ENCODE measurements around the gene CERT1.
"Not testable (repeated sequence)": the region's sequence is repeated elsewhere in the genome, so short reads cannot be mapped to it uniquely, and the experiment has no call there.

Gene CERT1

DNA sequence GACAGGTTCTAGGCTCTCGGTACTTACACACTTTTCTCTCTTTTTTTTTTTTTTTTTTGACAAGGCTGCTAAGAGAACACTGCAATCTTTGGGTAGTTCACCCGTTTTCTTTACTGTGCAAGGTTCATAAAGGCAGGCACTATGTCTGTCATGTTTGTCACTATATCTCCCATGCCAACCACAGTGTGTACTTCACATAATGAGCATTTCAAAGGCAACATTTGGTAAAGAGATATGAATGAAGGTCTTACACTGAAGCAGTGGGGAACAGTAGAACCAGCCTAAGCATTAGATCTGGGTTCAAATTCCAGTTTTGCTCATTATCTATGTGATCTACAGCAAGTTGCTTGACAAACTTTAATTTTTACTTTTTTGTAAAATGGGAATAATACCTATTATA, 175.9 kb downstream of the CERT1 start:
- H3K36me3 ChIP-seq (ENCODE audit: control insufficient read depth in 2 of 2, insufficient read depth in 1 of 2, low read length in 2 of 2): no peaks in the 10 kb centered on the region
- CTCF ChIA-PET: no interaction called here
- TF ChIP-seq ZNF37A (tag by site-specific recombination; IDR thresholded peaks at IDR 0.05): no peak
- TF ChIP-seq ZNF404 (tag by site-specific recombination; IDR thresholded peaks at IDR 0.05): no peak
- TF ChIP-seq KLF8 (tag by site-specific recombination; IDR thresholded peaks at IDR 0.05): no peak
- no peak for TF ChIP-seq ZNF514 (tag by site-specific recombination; IDR thresholded peaks at IDR 0.05)
- TF ChIP-seq, protein P1, sequence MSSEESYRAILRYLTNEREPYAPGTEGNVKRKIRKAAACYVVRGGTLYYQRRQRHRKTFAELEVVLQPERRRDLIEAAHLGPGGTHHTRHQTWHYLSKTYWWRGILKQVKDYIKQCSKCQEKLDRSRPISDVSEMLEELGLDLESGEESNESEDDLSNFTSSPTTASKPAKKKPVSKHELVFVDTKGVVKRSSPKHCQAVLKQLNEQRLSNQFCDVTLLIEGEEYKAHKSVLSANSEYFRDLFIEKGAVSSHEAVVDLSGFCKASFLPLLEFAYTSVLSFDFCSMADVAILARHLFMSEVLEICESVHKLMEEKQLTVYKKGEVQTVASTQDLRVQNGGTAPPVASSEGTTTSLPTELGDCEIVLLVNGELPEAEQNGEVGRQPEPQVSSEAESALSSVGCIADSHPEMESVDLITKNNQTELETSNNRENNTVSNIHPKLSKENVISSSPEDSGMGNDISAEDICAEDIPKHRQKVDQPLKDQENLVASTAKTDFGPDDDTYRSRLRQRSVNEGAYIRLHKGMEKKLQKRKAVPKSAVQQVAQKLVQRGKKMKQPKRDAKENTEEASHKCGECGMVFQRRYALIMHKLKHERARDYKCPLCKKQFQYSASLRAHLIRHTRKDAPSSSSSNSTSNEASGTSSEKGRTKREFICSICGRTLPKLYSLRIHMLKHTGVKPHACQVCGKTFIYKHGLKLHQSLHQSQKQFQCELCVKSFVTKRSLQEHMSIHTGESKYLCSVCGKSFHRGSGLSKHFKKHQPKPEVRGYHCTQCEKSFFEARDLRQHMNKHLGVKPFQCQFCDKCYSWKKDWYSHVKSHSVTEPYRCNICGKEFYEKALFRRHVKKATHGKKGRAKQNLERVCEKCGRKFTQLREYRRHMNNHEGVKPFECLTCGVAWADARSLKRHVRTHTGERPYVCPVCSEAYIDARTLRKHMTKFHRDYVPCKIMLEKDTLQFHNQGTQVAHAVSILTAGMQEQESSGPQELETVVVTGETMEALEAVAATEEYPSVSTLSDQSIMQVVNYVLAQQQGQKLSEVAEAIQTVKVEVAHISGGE (tag by site-specific recombination; conservative IDR thresholded peaks at IDR 0.05; ENCODE audit: low read depth): no peak
- TF ChIP-seq, protein P2, sequence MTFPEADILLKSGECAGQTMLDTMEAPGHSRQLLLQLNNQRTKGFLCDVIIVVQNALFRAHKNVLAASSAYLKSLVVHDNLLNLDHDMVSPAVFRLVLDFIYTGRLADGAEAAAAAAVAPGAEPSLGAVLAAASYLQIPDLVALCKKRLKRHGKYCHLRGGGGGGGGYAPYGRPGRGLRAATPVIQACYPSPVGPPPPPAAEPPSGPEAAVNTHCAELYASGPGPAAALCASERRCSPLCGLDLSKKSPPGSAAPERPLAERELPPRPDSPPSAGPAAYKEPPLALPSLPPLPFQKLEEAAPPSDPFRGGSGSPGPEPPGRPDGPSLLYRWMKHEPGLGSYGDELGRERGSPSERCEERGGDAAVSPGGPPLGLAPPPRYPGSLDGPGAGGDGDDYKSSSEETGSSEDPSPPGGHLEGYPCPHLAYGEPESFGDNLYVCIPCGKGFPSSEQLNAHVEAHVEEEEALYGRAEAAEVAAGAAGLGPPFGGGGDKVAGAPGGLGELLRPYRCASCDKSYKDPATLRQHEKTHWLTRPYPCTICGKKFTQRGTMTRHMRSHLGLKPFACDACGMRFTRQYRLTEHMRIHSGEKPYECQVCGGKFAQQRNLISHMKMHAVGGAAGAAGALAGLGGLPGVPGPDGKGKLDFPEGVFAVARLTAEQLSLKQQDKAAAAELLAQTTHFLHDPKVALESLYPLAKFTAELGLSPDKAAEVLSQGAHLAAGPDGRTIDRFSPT (tag by site-specific recombination; IDR thresholded peaks at IDR 0.05): no peak
- TF ChIP-seq MYNN (tag by site-specific recombination; IDR thresholded peaks at IDR 0.05; ENCODE audit: borderline replicate concordance): no peak
- no peak for TF ChIP-seq ZNF223 (tag by site-specific recombination; IDR thresholded peaks at IDR 0.05)
- TF ChIP-seq, protein P3, sequence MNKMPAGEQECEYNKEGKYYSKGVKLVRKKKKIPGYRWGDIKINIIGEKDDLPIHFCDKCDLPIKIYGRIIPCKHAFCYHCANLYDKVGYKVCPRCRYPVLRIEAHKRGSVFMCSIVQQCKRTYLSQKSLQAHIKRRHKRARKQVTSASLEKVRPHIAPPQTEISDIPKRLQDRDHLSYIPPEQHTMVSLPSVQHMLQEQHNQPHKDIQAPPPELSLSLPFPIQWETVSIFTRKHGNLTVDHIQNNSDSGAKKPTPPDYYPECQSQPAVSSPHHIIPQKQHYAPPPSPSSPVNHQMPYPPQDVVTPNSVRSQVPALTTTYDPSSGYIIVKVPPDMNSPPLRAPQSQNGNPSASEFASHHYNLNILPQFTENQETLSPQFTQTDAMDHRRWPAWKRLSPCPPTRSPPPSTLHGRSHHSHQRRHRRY (tag by site-specific recombination; IDR thresholded peaks at IDR 0.05): no peak
- TF ChIP-seq, protein P4, sequence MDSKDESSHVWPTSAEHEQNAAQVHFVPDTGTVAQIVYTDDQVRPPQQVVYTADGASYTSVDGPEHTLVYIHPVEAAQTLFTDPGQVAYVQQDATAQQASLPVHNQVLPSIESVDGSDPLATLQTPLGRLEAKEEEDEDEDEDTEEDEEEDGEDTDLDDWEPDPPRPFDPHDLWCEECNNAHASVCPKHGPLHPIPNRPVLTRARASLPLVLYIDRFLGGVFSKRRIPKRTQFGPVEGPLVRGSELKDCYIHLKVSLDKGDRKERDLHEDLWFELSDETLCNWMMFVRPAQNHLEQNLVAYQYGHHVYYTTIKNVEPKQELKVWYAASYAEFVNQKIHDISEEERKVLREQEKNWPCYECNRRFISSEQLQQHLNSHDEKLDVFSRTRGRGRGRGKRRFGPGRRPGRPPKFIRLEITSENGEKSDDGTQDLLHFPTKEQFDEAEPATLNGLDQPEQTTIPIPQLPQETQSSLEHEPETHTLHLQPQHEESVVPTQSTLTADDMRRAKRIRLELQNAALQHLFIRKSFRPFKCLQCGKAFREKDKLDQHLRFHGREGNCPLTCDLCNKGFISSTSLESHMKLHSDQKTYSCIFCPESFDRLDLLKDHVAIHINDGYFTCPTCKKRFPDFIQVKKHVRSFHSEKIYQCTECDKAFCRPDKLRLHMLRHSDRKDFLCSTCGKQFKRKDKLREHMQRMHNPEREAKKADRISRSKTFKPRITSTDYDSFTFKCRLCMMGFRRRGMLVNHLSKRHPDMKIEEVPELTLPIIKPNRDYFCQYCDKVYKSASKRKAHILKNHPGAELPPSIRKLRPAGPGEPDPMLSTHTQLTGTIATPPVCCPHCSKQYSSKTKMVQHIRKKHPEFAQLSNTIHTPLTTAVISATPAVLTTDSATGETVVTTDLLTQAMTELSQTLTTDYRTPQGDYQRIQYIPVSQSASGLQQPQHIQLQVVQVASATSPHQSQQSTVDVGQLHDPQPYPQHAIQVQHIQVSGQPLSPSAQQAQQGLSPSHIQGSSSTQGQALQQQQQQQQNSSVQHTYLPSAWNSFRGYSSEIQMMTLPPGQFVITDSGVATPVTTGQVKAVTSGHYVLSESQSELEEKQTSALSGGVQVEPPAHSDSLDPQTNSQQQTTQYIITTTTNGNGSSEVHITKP (tag by site-specific recombination; IDR thresholded peaks at IDR 0.05): no peak
- no peak for TF ChIP-seq ZNF426 (tag by site-specific recombination; IDR thresholded peaks at IDR 0.05)
- no peak for TF ChIP-seq ZFHX2 (tag by site-specific recombination; conservative IDR thresholded peaks at IDR 0.05)
- no peak for TF ChIP-seq ZNF302 (tag by site-specific recombination; IDR thresholded peaks at IDR 0.05; ENCODE audit: low read depth)
- TF ChIP-seq ZNF184 (tag by site-specific recombination; IDR thresholded peaks at IDR 0.05): no peak
- no peak for TF ChIP-seq ZNF157 (tag by site-specific recombination; IDR thresholded peaks at IDR 0.05)
- no peak for TF ChIP-seq YY1 (tag by site-specific recombination; IDR thresholded peaks at IDR 0.05)
- TF ChIP-seq IKZF3 (tag by site-specific recombination; IDR thresholded peaks at IDR 0.05): no peak
- TF ChIP-seq, protein P5, sequence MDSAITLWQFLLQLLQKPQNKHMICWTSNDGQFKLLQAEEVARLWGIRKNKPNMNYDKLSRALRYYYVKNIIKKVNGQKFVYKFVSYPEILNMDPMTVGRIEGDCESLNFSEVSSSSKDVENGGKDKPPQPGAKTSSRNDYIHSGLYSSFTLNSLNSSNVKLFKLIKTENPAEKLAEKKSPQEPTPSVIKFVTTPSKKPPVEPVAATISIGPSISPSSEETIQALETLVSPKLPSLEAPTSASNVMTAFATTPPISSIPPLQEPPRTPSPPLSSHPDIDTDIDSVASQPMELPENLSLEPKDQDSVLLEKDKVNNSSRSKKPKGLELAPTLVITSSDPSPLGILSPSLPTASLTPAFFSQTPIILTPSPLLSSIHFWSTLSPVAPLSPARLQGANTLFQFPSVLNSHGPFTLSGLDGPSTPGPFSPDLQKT (IDR thresholded peaks at IDR 0.05; ENCODE audit: borderline replicate concordance, low read depth, low read length): no peak
- no peak for TF ChIP-seq EGR2 (tag by site-specific recombination; IDR thresholded peaks at IDR 0.05; ENCODE audit: low read depth)
- no peak overlapping the region for H3K27ac ChIP-seq (ENCODE audit: extremely low read depth, low read depth, low read length)
- peaks cover under 1% of the 10 kb centered on the region; the same call in 1 of the 2 replicates for H3K4me1 ChIP-seq (ENCODE audit: control insufficient read depth, insufficient read depth, low read length)
- H3K4me3 ChIP-seq (ENCODE audit: low read depth, low read length): no peak overlapping the region
- POLR2A ChIA-PET: no interaction called here
- no peaks in the 10 kb centered on the region for H3K9me3 ChIP-seq (ENCODE audit: control insufficient read depth, insufficient read depth, low read depth, low read length)

DNA sequence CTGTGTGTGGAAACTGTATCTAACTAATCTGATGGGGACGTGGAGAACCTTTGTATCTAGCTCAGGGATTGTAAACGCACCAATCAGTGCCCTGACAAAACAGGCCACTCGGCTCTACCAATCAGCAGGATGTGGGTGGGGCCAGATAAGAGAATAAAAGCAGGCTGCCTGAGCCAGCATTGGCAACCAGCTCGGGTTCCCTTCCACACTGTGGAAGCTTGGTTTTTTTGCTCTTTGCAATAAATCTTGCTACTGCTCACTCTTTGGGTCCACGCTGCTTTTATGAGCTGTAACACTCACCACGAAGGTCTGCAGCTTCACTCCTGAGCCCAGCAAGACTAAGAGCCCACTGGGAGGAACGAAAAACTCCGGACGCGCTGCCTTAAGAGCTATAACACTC, 177.0 kb downstream of the CERT1 start:
- POLR2A ChIA-PET; H3K4me1 ChIP-seq (ENCODE audit: control insufficient read depth, insufficient read depth, low read length); H3K9me3 ChIP-seq (ENCODE audit: control insufficient read depth, insufficient read depth, low read depth, low read length); H3K4me3 ChIP-seq (ENCODE audit: low read depth, low read length); H3K27ac ChIP-seq (ENCODE audit: extremely low read depth, low read depth, low read length); H3K36me3 ChIP-seq (ENCODE audit: control insufficient read depth in 2 of 2, insufficient read depth in 1 of 2, low read length in 2 of 2); CTCF ChIA-PET: not testable (repeated sequence)

DNA sequence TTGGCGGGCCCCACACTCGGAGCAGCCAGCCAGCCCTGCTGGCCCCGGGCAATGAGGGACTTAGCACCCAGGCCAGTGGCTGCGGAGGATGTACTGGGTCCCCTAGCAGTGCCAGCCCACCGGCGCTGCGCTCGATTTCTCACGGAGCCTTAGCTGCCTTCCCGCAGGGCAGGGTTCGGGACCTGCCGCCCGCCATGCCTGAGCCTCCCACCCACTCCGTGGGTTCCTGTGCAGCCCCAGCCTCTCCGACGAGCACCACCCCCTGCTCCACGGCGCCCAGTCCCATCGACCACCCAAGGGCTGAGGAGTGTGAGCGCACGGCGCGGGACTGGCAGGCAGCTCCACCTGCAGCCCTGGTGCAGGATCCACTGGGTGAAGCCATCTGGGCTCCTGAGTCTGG, 177.7 kb downstream of the CERT1 start:
- H3K4me1 ChIP-seq (ENCODE audit: control insufficient read depth, insufficient read depth, low read length); H3K27ac ChIP-seq (ENCODE audit: extremely low read depth, low read depth, low read length); H3K4me3 ChIP-seq (ENCODE audit: low read depth, low read length); CTCF ChIA-PET; POLR2A ChIA-PET; H3K36me3 ChIP-seq (ENCODE audit: control insufficient read depth in 2 of 2, insufficient read depth in 1 of 2, low read length in 2 of 2); H3K9me3 ChIP-seq (ENCODE audit: control insufficient read depth, insufficient read depth, low read depth, low read length): not testable (repeated sequence)

Data from HEK293 (cell line).